Astrocyte of the cerebellum (primary cell): ENCODE results near the gene RAB31.

Experiments used
- DNase-seq: peaks from one replicate; pipeline ENCODE4 v3.0.0-alpha.2; 2011; ENCODE audit warnings: low read depth
- H3K4me3 ChIP-seq: 2 replicates; pipeline ENCODE4 v1.5.1; 2011; ENCODE audit warnings: mild to moderate bottlenecking, low read depth, low read length, moderate library complexity
- CTCF ChIP-seq: IDR thresholded peaks from 2 replicates; pipeline ENCODE4 v1.5.1; 2012; ENCODE audit warnings: low read length, low read depth, moderate library complexity, mild to moderate bottlenecking; ENCODE audit errors: missing control alignments
- in situ Hi-C: cut with HindIII; loops from 2 replicates; pipeline ENCODE4 v1.10.0; 2017; ENCODE audit warnings: low sequenced_read_pairs

RAB31 gene

DNA sequence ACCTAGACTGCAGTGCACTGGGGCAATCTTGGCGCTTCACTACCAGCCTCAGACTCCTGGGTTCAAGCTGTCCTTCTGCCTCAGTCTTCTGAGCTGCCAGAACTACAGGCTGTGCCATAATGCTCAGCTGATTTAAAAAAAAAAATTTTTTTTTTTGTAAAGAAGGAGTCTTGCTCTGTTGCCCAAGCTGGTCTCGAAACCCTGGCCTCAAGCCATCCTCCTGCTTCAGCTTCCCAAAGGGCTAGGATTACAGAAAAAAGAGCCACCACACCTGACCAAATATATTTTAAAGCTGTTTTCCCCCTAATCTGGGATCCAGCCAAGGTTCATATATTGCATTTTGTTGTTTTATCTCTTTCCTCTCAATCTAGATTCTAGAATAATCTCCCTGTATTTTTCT, 82.2 kb downstream of the RAB31 start:
- no peak overlapping the region for H3K4me3 ChIP-seq
- DNase-seq = no peak
- no peak for TF ChIP-seq CTCF
- in situ Hi-C loops = no loop called here

DNA sequence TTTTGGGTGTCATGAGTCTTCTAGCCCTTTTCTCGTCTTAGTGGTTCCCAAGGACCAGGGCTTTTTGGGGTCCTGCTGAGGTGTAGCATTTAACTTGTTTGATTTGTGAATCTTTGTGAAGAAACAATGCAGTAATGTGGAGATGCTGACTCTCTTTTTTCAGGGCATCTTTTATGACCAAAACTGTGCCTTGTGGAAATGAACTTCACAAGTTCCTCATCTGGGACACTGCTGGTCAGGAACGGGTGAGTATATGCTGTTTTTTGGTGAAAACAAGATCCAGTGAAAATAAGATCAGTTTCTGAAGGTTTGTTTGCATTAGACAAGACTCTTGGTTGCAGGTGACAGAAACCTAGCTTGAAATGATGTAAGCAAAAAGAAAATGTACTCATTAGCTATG, 83.9 kb downstream of the RAB31 start:
- DNase-seq = no peak
- TF ChIP-seq CTCF = no peak

DNA sequence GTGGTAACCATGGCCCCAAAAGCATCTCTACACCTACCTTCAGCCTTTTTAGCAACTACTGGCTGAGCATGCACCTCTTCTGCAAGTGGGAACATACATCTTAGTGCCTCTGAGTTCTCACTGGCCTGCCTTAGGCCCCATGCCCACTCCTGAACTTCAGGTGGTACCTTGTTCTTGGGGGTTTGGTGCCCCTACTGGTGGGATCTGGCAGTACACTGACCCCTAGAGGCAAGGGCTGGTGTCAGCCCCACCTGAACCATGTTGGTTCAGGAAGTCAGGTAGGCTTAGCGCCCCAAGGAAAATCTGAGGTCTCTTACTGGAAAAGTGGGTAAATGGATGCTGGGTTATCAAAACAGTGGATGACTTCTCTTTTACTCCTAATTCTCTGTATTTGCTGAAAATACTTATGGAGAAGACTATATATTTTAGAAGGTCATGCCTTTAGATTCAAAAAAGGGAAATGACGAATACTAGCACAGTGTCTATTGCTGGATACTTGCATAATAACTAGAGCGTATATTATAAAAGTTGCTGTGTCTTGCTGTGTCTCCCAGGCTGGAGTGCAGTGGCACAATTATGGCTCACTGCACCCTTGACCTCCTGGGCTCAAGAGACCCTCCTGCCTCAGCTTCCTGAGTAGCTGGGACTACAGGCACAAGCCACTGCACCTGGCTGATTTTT, 84.6 kb downstream of the RAB31 start:
- peak; percentile 43 for TF ChIP-seq CTCF
- H3K4me3 ChIP-seq = no peak overlapping the region
- in situ Hi-C loops = no loop called here
- DNase-seq = no peak

More for the DNA sequence above, 83.9 kb downstream of the RAB31 start:
- in situ Hi-C loops = no loop called here
- H3K4me3 ChIP-seq = no peak overlapping the region

DNA sequence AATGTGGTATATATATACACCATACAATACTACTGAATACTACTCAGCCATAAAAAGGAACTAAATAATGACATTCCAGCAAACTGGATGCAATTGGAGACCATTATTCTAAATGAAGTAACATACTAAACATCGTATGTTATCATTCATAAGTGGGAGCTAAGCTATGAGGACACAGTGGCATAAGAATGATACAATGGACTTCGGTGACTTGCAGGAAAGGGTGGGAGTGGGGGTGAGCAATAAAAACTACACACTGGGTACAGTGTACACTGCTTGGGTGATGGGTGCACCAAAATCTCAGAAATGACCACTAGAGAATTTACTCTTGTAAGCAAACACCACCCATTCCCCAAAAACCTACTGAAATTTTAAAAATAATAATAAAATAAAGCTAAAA, 87.9 kb downstream of the RAB31 start:
- H3K4me3 ChIP-seq = no peak overlapping the region
- DNase-seq = no peak
- in situ Hi-C loops = no loop called here
- TF ChIP-seq CTCF = no peak

GRCh38 chr18:9796935-9797549, 88.9 kb downstream of the RAB31 start:
- no peak overlapping the region for H3K4me3 ChIP-seq
- DNase-seq = no peak
- no peak for TF ChIP-seq CTCF
- in situ Hi-C loops = no loop called here

- in situ Hi-C loops = no loop called here
- no peak for TF ChIP-seq CTCF
- no peak overlapping the region for H3K4me3 ChIP-seq
- no peak for DNase-seq
These were observed 94.3 kb downstream of the RAB31 start for GRCh38 chr18:9802175-9803062.
